ENCODE results near the gene AATK.

DNA sequence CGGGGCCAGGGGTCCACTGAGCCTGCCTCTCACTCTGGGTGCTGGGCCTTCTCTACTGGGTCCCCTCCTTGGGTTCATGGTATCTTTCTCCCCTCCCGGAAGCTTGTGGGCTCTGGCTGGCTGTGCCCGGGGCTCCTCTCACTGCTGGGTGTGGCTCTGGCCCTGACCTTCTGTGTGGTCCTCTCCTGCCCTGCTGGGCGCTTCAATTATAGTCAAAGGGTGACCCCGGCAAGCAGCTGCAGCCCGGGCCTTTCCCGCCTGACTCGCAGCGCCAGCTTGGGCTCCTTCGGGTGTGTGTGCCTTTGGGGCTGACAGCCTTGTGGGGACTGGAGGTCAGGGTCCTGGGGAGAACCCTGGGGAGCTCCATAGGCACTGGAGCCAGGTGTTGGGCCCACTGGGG lies 55.0 kb downstream of the AATK start:
- TF ChIP-seq YY1 (IDR thresholded peaks at IDR 0.05; ENCODE audit: insufficient read depth, insufficient read length) (no peak), ZNF274 (IDR thresholded peaks at IDR 0.05; ENCODE audit: low read depth, low read length) (no peak)

Measured in NT2/D1 (cell line).